ENCODE results near the gene DHX38.
"Not testable (repeated sequence)": the region's sequence is repeated elsewhere in the genome, so short reads cannot be mapped to it uniquely, and the experiment has no call there.

The DHX38 gene

DNA sequence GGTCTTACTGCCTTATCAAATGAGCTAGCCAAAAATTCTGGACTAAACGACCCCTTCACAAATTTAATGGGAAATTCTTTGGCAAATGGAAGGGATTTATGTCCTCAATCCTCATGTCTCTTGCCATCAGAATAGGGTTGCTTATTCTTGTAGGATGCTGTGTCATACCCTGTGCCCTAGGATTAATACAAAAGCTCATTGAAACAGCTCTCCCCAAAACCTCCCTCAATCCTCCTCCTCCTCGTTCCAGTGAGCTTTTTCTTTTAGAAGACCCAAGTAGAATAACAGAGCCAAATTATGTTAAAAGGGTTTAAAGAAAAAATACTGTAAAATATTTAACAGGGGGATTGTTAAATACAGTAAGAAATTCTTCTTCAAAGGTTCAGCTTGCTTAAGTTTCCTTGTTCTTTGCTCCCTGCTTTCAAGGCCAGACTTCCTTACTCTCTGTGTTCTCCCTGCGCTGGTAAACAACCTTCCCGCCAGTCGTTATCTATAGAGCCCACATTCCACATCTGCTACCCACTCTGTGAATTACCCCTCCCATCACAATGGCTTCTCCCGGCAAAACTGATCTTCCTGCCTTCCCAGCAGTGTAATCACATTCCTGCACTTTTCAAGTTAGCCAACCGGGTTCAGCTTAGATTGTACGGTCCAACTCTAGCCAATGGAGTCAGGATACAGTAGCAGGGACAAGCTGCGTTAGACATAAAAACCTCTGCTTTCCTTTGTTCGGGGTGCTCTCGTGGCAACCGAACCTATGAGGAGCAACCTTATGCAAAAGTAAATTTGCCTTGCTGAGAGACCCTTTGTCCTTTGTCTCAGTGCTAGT is 20.9 kb upstream of the DHX38 start:
- TF ChIP-seq, protein P1, sequence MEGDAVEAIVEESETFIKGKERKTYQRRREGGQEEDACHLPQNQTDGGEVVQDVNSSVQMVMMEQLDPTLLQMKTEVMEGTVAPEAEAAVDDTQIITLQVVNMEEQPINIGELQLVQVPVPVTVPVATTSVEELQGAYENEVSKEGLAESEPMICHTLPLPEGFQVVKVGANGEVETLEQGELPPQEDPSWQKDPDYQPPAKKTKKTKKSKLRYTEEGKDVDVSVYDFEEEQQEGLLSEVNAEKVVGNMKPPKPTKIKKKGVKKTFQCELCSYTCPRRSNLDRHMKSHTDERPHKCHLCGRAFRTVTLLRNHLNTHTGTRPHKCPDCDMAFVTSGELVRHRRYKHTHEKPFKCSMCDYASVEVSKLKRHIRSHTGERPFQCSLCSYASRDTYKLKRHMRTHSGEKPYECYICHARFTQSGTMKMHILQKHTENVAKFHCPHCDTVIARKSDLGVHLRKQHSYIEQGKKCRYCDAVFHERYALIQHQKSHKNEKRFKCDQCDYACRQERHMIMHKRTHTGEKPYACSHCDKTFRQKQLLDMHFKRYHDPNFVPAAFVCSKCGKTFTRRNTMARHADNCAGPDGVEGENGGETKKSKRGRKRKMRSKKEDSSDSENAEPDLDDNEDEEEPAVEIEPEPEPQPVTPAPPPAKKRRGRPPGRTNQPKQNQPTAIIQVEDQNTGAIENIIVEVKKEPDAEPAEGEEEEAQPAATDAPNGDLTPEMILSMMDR (IDR thresholded peaks at IDR 0.05; ENCODE audit: low read depth, low read length, missing control alignments): no peak
- DNase-seq (ENCODE audit: extremely low read depth, low read depth): peak; percentile 10
- H3K4me3 ChIP-seq (replicated peaks; ENCODE audit: low read depth, low read length): no peak overlapping the region

DNA sequence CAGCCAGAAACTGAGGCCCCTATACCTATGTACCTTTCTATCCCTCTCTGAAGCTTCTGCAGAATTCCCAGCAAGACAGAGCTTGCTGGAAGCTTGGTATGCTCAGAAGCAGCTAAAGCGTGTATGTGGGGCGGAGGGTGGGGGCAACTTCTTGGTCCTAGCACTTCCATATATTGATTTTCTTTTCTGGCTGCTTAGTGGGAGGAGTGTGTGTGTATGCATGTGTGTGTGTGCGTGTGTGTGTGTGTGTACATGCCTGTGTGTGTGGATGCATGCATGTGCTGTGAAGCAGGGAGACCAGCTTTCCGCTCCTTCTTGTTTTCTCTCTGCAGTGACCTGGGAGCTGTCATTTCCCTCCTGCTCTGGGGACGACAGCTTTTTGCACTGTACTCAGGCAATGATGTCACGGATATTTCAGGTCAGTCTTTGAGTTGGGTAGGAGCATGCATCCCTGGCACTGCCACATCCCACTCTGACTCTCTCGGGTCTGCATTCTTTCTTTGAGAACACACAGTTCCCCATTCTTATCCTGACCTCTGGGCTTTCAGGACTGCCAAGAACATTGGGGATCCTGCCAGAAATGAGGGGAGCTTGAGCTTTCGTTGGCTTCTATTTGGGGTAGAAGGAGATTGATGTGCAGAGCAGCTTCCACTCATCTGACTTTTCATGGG is 20.0 kb upstream of the DHX38 start:
- no peak for DNase-seq (ENCODE audit: extremely low read depth, low read depth)
- H3K4me3 ChIP-seq (replicated peaks; ENCODE audit: low read depth, low read length): no peak overlapping the region
- TF ChIP-seq, protein P1 (IDR thresholded peaks at IDR 0.05; ENCODE audit: low read depth, low read length, missing control alignments): no peak

DNA sequence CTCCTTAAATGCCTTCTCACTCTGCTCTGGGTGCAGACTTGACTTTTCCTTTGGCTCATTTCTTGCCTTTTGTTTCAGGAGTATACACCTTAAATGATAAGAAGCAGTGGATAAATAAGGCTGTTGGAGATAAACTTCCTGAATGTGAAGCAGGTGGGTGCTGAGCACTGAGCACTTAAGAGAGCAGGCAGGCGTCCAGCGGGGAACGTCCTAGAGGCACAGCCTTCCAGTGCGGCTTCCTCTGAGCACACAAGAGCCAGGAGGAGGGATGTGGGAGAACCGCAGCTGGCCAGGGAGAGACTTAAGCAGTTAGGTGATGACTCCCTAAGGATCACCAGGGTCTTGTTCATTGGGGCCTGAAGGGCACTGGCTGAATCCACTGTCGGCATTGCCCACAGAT is 18.6 kb upstream of the DHX38 start:
- not testable (repeated sequence) for DNase-seq (ENCODE audit: extremely low read depth, low read depth); H3K4me3 ChIP-seq (replicated peaks; ENCODE audit: low read depth, low read length)

DNA sequence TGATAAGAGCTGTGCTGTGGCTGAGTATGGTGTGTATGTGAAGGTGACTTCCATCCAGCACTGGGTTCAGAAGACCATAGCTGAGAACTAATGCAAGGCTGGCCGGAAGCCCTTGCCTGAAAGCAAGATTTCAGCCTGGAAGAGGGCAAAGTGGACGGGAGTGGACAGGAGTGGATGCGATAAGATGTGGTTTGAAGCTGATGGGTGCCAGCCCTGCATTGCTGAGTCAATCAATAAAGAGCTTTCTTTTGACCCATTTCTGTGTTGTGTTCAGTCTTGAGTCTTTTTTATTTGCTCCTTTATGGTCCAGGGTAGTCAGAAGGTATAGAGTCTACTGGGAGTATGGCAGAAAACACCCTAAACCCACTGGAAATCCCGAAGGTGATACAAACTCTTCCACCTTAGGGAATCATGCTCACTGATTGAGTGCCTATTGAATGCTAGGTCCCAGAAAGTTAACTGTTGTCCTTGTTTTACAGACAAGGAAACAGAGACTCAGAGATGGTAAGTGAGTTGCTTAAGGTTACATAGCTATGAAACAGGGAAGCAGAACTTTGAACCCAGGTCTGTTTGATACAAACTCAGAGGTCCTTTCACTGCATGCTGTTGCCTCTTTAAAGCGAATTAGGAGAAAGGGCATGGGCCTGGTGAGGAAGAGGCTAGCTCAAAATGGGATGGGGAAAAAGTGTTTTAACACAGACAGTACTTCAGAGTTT is 16.5 kb upstream of the DHX38 start:
- not testable (repeated sequence) for H3K4me3 ChIP-seq (replicated peaks; ENCODE audit: low read depth, low read length); DNase-seq (ENCODE audit: extremely low read depth, low read depth)

DNA sequence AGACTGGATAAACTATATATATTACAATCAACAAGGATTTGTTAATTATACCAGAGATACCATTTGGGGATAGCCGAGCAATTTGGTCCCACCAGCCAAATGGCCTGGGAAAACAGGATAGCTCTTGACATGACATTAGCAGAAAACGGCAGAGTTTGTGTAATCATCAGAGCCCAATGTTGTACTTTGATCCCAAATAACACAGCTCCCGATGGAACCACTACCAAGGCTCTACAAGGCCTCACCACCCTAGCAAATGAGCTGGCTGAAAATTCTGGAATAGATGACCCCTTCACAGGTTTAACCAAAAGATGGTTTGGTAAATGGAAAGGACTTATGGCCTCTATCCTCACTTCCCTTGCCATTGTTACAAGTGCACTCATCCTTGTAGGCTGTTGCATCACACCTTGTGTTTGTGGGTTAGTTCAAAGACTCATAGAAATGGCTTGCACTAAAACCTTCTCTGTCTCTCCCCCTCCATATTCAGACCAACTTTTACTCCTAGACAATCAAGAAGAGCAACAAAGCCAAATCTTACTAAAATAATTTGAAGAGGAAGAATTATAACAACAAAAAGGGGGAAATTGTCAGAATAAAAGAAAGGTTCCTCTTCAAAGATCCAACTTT is 9.8 kb upstream of the DHX38 start:
- H3K4me3 ChIP-seq (replicated peaks; ENCODE audit: low read depth, low read length): no peak overlapping the region

DNA sequence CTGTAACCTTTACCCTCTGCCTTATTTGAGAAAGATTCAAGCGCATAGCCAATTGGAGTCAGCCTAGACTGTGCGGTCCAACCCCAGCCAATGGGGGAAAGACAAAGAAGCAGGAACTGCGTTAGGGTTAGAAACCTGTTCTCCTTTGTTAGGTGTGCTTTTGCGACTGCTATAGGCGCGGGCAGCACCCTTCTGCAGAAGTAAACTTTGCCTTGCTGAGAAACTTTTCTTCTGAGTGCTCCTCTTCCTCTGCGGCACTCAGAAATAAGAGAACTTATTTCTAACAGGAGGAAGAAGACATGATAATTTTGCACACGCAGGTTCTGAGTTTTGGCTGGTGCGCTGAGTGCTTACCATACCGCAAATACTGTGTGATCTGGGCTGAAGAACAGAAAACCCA is 9.2 kb upstream of the DHX38 start:
- no peak for DNase-seq (ENCODE audit: extremely low read depth, low read depth)
- TF ChIP-seq, protein P1 (IDR thresholded peaks at IDR 0.05; ENCODE audit: low read depth, low read length, missing control alignments): no peak
- H3K4me3 ChIP-seq (replicated peaks; ENCODE audit: low read depth, low read length): no peak overlapping the region

More for the DNA sequence above, 9.8 kb upstream of the DHX38 start:
- DNase-seq (ENCODE audit: extremely low read depth, low read depth): no peak
- TF ChIP-seq, protein P1 (IDR thresholded peaks at IDR 0.05; ENCODE audit: low read depth, low read length, missing control alignments): no peak

DNA sequence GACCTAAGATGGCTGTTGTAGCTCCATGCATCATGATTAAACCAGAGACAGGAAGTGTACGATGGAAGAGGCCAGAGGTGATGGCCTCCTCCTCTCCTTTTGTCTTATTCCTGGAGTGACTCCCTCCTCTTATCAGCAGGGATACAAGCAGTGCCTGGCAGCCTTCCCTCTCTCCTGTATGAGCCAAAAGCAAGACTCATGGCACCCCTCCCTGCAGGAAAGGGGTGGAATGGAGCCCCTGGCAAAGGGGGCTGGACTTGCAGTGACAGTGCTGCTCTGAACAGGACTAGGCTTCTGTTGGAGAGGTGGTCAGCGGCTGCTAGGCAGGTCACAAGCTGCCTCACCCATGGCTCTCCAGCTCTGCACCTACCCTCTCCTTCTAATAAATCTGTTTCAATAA is 8.6 kb upstream of the DHX38 start:
- no peak overlapping the region for H3K4me3 ChIP-seq (replicated peaks; ENCODE audit: low read depth, low read length)
- TF ChIP-seq, protein P1 (IDR thresholded peaks at IDR 0.05; ENCODE audit: low read depth, low read length, missing control alignments): no peak
- no peak for DNase-seq (ENCODE audit: extremely low read depth, low read depth)
